Activated T-helper 1 cell treated with anti-CD3 and anti-CD28 coated beads, Interleukin-2, amount 50 U/mL, for 16 hours (primary cell): ENCODE data around the gene HHATL.

Experiments
- DNase-seq, 2 donors: peaks; one replicate each; pipeline ENCODE4 v3.0.0-alpha.2; 2020; ENCODE audit warnings: low read depth in 1 of 2, low spot score in 1 of 2

Gene HHATL

GRCh38 chr3:42699511-42699971, 3.1 kb downstream of the HHATL start:
- DNase-seq: no peak

GRCh38 chr3:42698911-42699230, 3.7 kb downstream of the HHATL start:
- no peak for DNase-seq

- DNase-seq: no peak
Observed at GRCh38 chr3:42698216-42698910, 4.2 kb downstream of the HHATL start.

- DNase-seq: no peak
Observed at GRCh38 chr3:42697289-42698051, 5.1 kb downstream of the HHATL start.

GRCh38 chr3:42696356-42697288, 6.0 kb downstream of the HHATL start:
- no peak for DNase-seq

GRCh38 chr3:42694366-42694765, 8.2 kb downstream of the HHATL start:
- DNase-seq: no peak

GRCh38 chr3:42693530-42693930, 9.1 kb downstream of the HHATL start:
- DNase-seq: no peak

- DNase-seq: no peak
Observed at GRCh38 chr3:42692667-42693529, 9.7 kb downstream of the HHATL start.

GRCh38 chr3:42691816-42692666, 10.6 kb downstream of the HHATL start:
- no peak for DNase-seq

GRCh38 chr3:42690766-42691680, 11.6 kb downstream of the HHATL start:
- no peak for DNase-seq

GRCh38 chr3:42690191-42690590, 12.4 kb downstream of the HHATL start:
- no peak for DNase-seq

- no peak for DNase-seq
Observed at GRCh38 chr3:42689421-42690014, 13.1 kb downstream of the HHATL start.

- no peak for DNase-seq
Observed at GRCh38 chr3:42688487-42689420, 13.8 kb downstream of the HHATL start.

GRCh38 chr3:42688016-42688415, 14.6 kb downstream of the HHATL start:
- DNase-seq: no peak

GRCh38 chr3:42686832-42687650, 15.6 kb downstream of the HHATL start:
- DNase-seq: no peak
